K562 (cell line): ENCODE results near the gene ATP5MC3. TPM values are rescaled to one million over a fixed set of nuclear protein-coding genes. Genes with fewer than 3 reads are reported as not detected.

Experiments used
- ARHGAP35 ChIP-seq: fragments of 450-650 bp; IDR thresholded peaks from 2 replicates; pipeline ENCODE4 v1.6.1; 2018; ENCODE audit not compliant: partially characterized antibody
- BDP1 ChIP-seq: IDR thresholded peaks from 3 replicates; pipeline ENCODE4 v1.6.1; 2011; ENCODE audit not compliant: insufficient read length, insufficient read depth
- CC2D1A ChIP-seq: fragments of 450-650 bp; IDR thresholded peaks from 2 replicates; pipeline ENCODE4 v1.6.1; 2017; ENCODE audit warnings: mild to moderate bottlenecking
- CTBP1 ChIP-seq: fragments of 450-650 bp; IDR thresholded peaks from 2 replicates; pipeline ENCODE4 v1.6.1; 2016; ENCODE audit warnings: borderline replicate concordance
- CXXC5 ChIP-seq: fragments of 250-450 bp; sonication (Bioruptor Pico); IDR thresholded peaks from 2 replicates; pipeline ENCODE4 v1.8.0; 2022; ENCODE audit warnings: inconsistent platforms, mild to moderate bottlenecking, moderate library complexity
- DACH1 ChIP-seq: fragments of 450-650 bp; IDR thresholded peaks from 2 replicates; pipeline ENCODE4 v1.6.1; 2018; ENCODE audit not compliant: partially characterized antibody
- KHSRP ChIP-seq: fragments of 450-650 bp; IDR thresholded peaks from 2 replicates; pipeline ENCODE4 v1.6.1; 2017
- NCOA4 ChIP-seq: fragments of 450-650 bp; IDR thresholded peaks from 2 replicates; pipeline ENCODE4 v1.6.1; 2018; ENCODE audit warnings: mild to moderate bottlenecking; ENCODE audit not compliant: partially characterized antibody
- OTX1 ChIP-seq: fragments of 450-650 bp; formaldehyde crosslinking; IDR thresholded peaks from 2 replicates; pipeline ENCODE4 v1.4.0; 2022; ENCODE audit warnings: mild to moderate bottlenecking
- SP2 ChIP-seq: IDR thresholded peaks from 2 replicates; pipeline ENCODE4 v1.6.1; 2011; ENCODE audit warnings: mild to moderate bottlenecking, low read depth, low read length, moderate library complexity; ENCODE audit not compliant: poor library complexity, severe bottlenecking; ENCODE audit errors: extremely low read depth
- YBX1 ChIP-seq: fragments of 450-650 bp; IDR thresholded peaks from 2 replicates; pipeline ENCODE4 v1.7.1; 2016; ENCODE audit warnings: mild to moderate bottlenecking
- ZFP36 ChIP-seq: fragments of 150-350 bp; IDR thresholded peaks from 2 replicates; pipeline ENCODE4 v1.6.1; 2018; ENCODE audit warnings: low read length, low read depth; ENCODE audit not compliant: partially characterized antibody
- ZNF41 ChIP-seq: fragments of 250-450 bp; sonication (Bioruptor Pico); conservative IDR thresholded peaks from 2 replicates; pipeline ENCODE4 v1.4.0; 2020; ENCODE audit warnings: mild to moderate bottlenecking
- ZNF75A ChIP-seq: fragments of 450-650 bp; formaldehyde crosslinking; IDR thresholded peaks from 2 replicates; pipeline ENCODE4 v1.4.0; 2020; ENCODE audit warnings: mild to moderate bottlenecking
- polyA plus RNA-seq, 8 experiments: library from polyadenylated mRNA; depleted of rRNA in 4 of 8; stranded (reverse) in 5 of 8; unstranded in 3 of 8; fragments of >200 nt; fragmentation: Nextera tagmentation in 2 of 8; fragmentation: Illumina TruSeq in 1 of 8; extraction: Ambion mirVana in 2 of 8; extraction: Trizol in 1 of 8; gene quantifications; 2 replicates each; pipeline versions ENCODE4 v1.2.1 to v1.2.3, GENCODE V29; 2011 to 2014; ENCODE audit warnings: inconsistent platforms in 1 of 8, missing spikeins in 1 of 8
- total RNA-seq, 7 experiments: library from RNA; depleted of rRNA in 6 of 7; stranded (reverse); fragments of >200 nt in 6 of 7; fragmentation: Illumina TruSeq in 2 of 7; extraction: Trizol in 2 of 7; gene quantifications; 2 replicates each; pipeline versions ENCODE4 v1.2.1 to v1.2.3, GENCODE V29; 2011 to 2021; ENCODE audit warnings: low replicate concordance in 1 of 7
- TF ChIP-seq, protein P1 (sequence below): sonication (generic); formaldehyde crosslinking; IDR thresholded peaks from 2 replicates; pipeline ENCODE4 v1.8.1; 2023; ENCODE audit warnings: mild to moderate bottlenecking, missing genetic modification reagents
- TF ChIP-seq, protein P2 (sequence below): fragments of 450-650 bp; formaldehyde crosslinking; conservative IDR thresholded peaks from 2 replicates; pipeline ENCODE4 v1.4.0; 2022; ENCODE audit warnings: mild to moderate bottlenecking, missing genetic modification characterization
- TF ChIP-seq, protein P3 (sequence below): fragments of 450-650 bp; IDR thresholded peaks from 2 replicates; pipeline ENCODE4 v1.7.0; 2016; ENCODE audit warnings: borderline replicate concordance
- TF ChIP-seq, protein P4 (sequence below): fragments of 200-800 bp; sonication (Bioruptor generic); IDR thresholded peaks from 2 replicates; pipeline ENCODE4 v1.6.1; 2017; ENCODE audit warnings: missing genetic modification characterization, missing compliant biosample characterization
- TF ChIP-seq, protein P5 (sequence below): sonication (generic); formaldehyde crosslinking; IDR thresholded peaks from 2 replicates; pipeline ENCODE4 v1.8.0; 2022; ENCODE audit warnings: missing genetic modification reagents, mild to moderate bottlenecking, borderline replicate concordance

The ATP5MC3 gene
- total and polyA plus RNA-seq, 9 of the 15 experiments (the other 6 are each of a cell fraction or from before 2014, with no cell fraction given): 423 to 2,565 (median 1,012) TPM

DNA sequence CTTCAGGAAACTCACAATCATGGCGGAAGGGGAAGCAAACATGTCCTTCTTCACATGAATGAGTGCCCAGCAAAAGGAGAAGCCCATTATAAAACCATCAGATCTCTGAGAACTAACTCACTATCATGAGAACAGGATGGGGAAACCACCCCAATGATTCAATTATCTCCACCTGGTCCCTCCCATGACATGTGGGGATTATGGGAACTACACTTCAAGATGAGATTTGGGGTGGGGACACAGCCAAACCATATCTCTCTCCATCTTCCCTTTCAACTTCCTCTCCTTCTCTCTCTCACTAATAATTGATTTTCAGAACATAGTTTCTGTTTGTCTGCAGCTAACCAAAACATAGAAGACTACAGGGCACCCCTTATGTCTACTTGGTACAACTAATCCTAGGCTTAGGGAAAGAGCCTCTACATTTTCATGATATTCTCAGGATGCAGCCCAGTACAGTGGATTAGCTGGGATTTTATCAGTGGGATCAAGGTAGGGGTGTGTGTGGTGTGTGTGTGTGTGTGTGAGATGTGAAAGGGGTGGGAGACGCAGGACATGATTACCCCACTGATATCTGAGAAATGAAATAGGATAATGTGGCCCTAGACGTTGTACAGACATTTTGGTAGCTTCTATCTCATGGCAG, 10.7 kb downstream of the ATP5MC3 start (continued):
- TF ChIP-seq, protein P1, sequence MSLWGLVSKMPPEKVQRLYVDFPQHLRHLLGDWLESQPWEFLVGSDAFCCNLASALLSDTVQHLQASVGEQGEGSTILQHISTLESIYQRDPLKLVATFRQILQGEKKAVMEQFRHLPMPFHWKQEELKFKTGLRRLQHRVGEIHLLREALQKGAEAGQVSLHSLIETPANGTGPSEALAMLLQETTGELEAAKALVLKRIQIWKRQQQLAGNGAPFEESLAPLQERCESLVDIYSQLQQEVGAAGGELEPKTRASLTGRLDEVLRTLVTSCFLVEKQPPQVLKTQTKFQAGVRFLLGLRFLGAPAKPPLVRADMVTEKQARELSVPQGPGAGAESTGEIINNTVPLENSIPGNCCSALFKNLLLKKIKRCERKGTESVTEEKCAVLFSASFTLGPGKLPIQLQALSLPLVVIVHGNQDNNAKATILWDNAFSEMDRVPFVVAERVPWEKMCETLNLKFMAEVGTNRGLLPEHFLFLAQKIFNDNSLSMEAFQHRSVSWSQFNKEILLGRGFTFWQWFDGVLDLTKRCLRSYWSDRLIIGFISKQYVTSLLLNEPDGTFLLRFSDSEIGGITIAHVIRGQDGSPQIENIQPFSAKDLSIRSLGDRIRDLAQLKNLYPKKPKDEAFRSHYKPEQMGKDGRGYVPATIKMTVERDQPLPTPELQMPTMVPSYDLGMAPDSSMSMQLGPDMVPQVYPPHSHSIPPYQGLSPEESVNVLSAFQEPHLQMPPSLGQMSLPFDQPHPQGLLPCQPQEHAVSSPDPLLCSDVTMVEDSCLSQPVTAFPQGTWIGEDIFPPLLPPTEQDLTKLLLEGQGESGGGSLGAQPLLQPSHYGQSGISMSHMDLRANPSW (CRISPR knock-in tag): 0 out of 2 replicates have a peak, but pooled peaks have one; percentile 37
- TF ChIP-seq OTX1 (CRISPR knock-in tag): peak; percentile 79; the same call in 1 of the 2 replicates
- TF ChIP-seq NCOA4: peak; percentile 81
- TF ChIP-seq, protein P2, sequence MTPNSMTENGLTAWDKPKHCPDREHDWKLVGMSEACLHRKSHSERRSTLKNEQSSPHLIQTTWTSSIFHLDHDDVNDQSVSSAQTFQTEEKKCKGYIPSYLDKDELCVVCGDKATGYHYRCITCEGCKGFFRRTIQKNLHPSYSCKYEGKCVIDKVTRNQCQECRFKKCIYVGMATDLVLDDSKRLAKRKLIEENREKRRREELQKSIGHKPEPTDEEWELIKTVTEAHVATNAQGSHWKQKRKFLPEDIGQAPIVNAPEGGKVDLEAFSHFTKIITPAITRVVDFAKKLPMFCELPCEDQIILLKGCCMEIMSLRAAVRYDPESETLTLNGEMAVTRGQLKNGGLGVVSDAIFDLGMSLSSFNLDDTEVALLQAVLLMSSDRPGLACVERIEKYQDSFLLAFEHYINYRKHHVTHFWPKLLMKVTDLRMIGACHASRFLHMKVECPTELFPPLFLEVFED (CRISPR knock-in tag): 0 out of 2 replicates have a peak, but pooled peaks have one; percentile 60
- TF ChIP-seq ZFP36: no peak
- no peak for TF ChIP-seq BDP1
- peak; percentile 60; the same call in 1 of the 2 replicates for TF ChIP-seq CTBP1
- no peak for TF ChIP-seq ZNF75A (CRISPR knock-in tag)
- no peak for TF ChIP-seq SP2
- TF ChIP-seq CC2D1A: 0 out of 2 replicates have a peak, but pooled peaks have one; percentile 18
- no peak for TF ChIP-seq CXXC5 (CRISPR knock-in tag)
- TF ChIP-seq DACH1: peak; percentile 29
- TF ChIP-seq, protein P3, sequence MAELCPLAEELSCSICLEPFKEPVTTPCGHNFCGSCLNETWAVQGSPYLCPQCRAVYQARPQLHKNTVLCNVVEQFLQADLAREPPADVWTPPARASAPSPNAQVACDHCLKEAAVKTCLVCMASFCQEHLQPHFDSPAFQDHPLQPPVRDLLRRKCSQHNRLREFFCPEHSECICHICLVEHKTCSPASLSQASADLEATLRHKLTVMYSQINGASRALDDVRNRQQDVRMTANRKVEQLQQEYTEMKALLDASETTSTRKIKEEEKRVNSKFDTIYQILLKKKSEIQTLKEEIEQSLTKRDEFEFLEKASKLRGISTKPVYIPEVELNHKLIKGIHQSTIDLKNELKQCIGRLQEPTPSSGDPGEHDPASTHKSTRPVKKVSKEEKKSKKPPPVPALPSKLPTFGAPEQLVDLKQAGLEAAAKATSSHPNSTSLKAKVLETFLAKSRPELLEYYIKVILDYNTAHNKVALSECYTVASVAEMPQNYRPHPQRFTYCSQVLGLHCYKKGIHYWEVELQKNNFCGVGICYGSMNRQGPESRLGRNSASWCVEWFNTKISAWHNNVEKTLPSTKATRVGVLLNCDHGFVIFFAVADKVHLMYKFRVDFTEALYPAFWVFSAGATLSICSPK: 0 out of 2 replicates have a peak, but pooled peaks have one; percentile 22
- 0 out of 2 replicates have a peak, but pooled peaks have one; percentile 31 for TF ChIP-seq KHSRP
- no peak for TF ChIP-seq ARHGAP35
- 0 out of 2 replicates have a peak, but pooled peaks have one; percentile 5 for TF ChIP-seq ZNF41 (CRISPR knock-in tag)
- TF ChIP-seq, protein P4, sequence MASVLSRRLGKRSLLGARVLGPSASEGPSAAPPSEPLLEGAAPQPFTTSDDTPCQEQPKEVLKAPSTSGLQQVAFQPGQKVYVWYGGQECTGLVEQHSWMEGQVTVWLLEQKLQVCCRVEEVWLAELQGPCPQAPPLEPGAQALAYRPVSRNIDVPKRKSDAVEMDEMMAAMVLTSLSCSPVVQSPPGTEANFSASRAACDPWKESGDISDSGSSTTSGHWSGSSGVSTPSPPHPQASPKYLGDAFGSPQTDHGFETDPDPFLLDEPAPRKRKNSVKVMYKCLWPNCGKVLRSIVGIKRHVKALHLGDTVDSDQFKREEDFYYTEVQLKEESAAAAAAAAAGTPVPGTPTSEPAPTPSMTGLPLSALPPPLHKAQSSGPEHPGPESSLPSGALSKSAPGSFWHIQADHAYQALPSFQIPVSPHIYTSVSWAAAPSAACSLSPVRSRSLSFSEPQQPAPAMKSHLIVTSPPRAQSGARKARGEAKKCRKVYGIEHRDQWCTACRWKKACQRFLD (CRISPR knock-in tag): no peak
- TF ChIP-seq, protein P5, sequence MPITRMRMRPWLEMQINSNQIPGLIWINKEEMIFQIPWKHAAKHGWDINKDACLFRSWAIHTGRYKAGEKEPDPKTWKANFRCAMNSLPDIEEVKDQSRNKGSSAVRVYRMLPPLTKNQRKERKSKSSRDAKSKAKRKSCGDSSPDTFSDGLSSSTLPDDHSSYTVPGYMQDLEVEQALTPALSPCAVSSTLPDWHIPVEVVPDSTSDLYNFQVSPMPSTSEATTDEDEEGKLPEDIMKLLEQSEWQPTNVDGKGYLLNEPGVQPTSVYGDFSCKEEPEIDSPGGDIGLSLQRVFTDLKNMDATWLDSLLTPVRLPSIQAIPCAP (CRISPR knock-in tag): no peak
- TF ChIP-seq YBX1: 0 out of 2 replicates have a peak, but pooled peaks have one; percentile 66
